Measurements from ENCODE around the gene MYLK.

DNA sequence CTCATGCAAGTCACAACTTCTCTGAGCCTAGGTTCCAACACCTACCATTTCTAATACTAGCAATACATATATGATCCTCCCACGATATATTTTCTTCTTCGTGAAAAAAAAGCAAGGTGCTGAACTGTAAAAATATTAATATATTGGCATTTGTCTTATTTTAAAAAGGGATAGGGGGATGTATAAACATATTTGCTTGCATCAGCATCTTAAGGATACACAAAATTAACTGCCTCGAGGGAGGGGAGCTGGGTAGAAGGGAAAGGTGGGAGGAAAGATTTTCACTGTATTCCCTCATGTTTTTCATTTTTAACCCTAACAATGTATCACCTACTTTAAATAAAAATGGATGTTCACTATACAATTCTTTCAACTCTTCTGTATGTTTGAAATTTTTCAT, 300.6 kb downstream of the MYLK start:
- TF ChIP-seq, protein P1, sequence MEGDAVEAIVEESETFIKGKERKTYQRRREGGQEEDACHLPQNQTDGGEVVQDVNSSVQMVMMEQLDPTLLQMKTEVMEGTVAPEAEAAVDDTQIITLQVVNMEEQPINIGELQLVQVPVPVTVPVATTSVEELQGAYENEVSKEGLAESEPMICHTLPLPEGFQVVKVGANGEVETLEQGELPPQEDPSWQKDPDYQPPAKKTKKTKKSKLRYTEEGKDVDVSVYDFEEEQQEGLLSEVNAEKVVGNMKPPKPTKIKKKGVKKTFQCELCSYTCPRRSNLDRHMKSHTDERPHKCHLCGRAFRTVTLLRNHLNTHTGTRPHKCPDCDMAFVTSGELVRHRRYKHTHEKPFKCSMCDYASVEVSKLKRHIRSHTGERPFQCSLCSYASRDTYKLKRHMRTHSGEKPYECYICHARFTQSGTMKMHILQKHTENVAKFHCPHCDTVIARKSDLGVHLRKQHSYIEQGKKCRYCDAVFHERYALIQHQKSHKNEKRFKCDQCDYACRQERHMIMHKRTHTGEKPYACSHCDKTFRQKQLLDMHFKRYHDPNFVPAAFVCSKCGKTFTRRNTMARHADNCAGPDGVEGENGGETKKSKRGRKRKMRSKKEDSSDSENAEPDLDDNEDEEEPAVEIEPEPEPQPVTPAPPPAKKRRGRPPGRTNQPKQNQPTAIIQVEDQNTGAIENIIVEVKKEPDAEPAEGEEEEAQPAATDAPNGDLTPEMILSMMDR (IDR thresholded peaks at IDR 0.05; ENCODE audit: low read length), result no peak
- no peak for TF ChIP-seq EZH2 (IDR thresholded peaks at IDR 0.05; ENCODE audit: borderline replicate concordance, low read length)

All from OCI-LY1 (cell line).